ENCODE data around the gene MCEE.

GRCh38 chr2:71157124-71157793 is 27.2 kb upstream of the MCEE start:
- peak; percentile 52 for TF ChIP-seq CTCF (IDR thresholded peaks at IDR 0.05; ENCODE audit: insufficient read depth, low read length)
- TF ChIP-seq POLR2AphosphoS5 (IDR thresholded peaks at IDR 0.05; ENCODE audit: low read depth) = no peak
